Endodermal cell (in vitro differentiated cells): ENCODE results near the gene COL4A2. TPM values are rescaled to one million over a fixed set of nuclear protein-coding genes. Genes with fewer than 3 reads are reported as not detected.
A peak's percentile ranks its signal among the peaks of the same experiment; 100 is the strongest.

Experiments used
- DNase-seq: peaks from one replicate; pipeline ENCODE4 v3.0.0-alpha.2; 2017
- H3K27ac ChIP-seq: 2 replicates; pipeline ENCODE4 v1.5.1; 2013; ENCODE audit warnings: mild to moderate bottlenecking, low read depth, low read length, moderate library complexity
- H3K27me3 ChIP-seq: 2 replicates; pipeline ENCODE4 v1.6.1; 2013; ENCODE audit warnings: mild to moderate bottlenecking, low read length, moderate library complexity; ENCODE audit not compliant: insufficient read depth, control insufficient read depth, poor library complexity, severe bottlenecking
- H3K36me3 ChIP-seq: 2 replicates; pipeline ENCODE4 v1.7.0; 2013; ENCODE audit warnings: mild to moderate bottlenecking, low read length, moderate library complexity; ENCODE audit not compliant: control insufficient read depth, insufficient read depth
- H3K4me1 ChIP-seq: one replicate; pipeline ENCODE4 v1.7.0; 2013; ENCODE audit warnings: low read length; ENCODE audit not compliant: control insufficient read depth, insufficient read depth
- H3K4me3 ChIP-seq: 2 replicates; pipeline ENCODE4 v1.5.1; 2013; ENCODE audit warnings: mild to moderate bottlenecking, low read length, moderate library complexity
- H3K9ac ChIP-seq: 2 replicates; pipeline ENCODE4 v1.6.1; 2013; ENCODE audit warnings: mild to moderate bottlenecking, low read length, moderate library complexity; ENCODE audit not compliant: poor library complexity, severe bottlenecking; ENCODE audit errors: extremely low read depth
- H3K9me3 ChIP-seq: 2 replicates; pipeline ENCODE4 v1.6.1; 2013; ENCODE audit warnings: mild to moderate bottlenecking, low read length, moderate library complexity; ENCODE audit not compliant: control insufficient read depth
- H3K27ac Mint-ChIP-seq: 2 replicates; pipeline ENCODE4 v1.8.0; 2020; ENCODE audit warnings: mixed read lengths
- H3K27me3 Mint-ChIP-seq: 2 replicates; pipeline ENCODE4 v1.8.0; 2021; ENCODE audit warnings: mild to moderate bottlenecking, mixed read lengths; ENCODE audit not compliant: insufficient read depth
- H3K36me3 Mint-ChIP-seq: 2 replicates; pipeline ENCODE4 v1.8.0; 2020; ENCODE audit warnings: low read depth, mixed read lengths
- H3K4me1 Mint-ChIP-seq: 2 replicates; pipeline ENCODE4 v1.8.0; 2020; ENCODE audit warnings: mixed read lengths
- H3K4me3 Mint-ChIP-seq: 2 replicates; pipeline ENCODE4 v1.8.0; 2020; ENCODE audit warnings: mild to moderate bottlenecking, moderate library complexity, mixed read lengths
- H3K9me3 Mint-ChIP-seq: 2 replicates; pipeline ENCODE4 v1.8.0; 2020; ENCODE audit warnings: mild to moderate bottlenecking, mixed read lengths
- CTCF ChIP-seq: fragments of 200-600 bp; sonication (generic); conservative IDR thresholded peaks from 2 replicates; pipeline ENCODE4 v1.5.0; 2021; ENCODE audit warnings: antibody characterized with exemption, mild to moderate bottlenecking
- WGBS, 2 experiments: methylation state at CpG; one replicate each; pipeline versions ENCODE4 v1.1.5 to v1.1.7; 2013; ENCODE audit warnings: missing lambda C conversion rate in 2 of 2, mixed read lengths in 1 of 2; ENCODE audit not compliant: insufficient coverage in 1 of 2, insufficient read length in 1 of 2; 5-methylcytosine and 5-hydroxymethylcytosine counted together
- total RNA-seq, 2 donors: library from RNA; stranded (reverse); fragmentation: NEBNext Ultra II Directional in 1 of 2; extraction: Animal tissue kit (Norgen Biotek cat#: 25700) in 1 of 2; gene quantifications; 2 replicates in 1 of 2; 3 replicates in 1 of 2; pipeline ENCODE4 v1.2.1, GENCODE V29; 2021

The COL4A2 gene
- total RNA-seq, 2 donors from 2014 or later, result 388 to 398 TPM

GRCh38 chr13:110369400-110369799 is 62.3 kb downstream of the COL4A2 start:
- H3K9ac ChIP-seq, result no peak overlapping the region
- H3K27ac Mint-ChIP-seq, result no peak overlapping the region
- no peak overlapping the region for H3K4me3 ChIP-seq
- no peak for TF ChIP-seq CTCF
- peaks cover 40% of the 10 kb centered on the region for H3K36me3 Mint-ChIP-seq
- peaks cover 63% of the 10 kb centered on the region for H3K36me3 ChIP-seq
- H3K4me3 Mint-ChIP-seq, result no peak overlapping the region
- 92 to 97% methylated on average over 5 of the region's 5 CpGs for WGBS, 2 experiments
- no peaks in the 10 kb centered on the region for H3K27me3 Mint-ChIP-seq
- H3K27me3 ChIP-seq, result no peaks in the 10 kb centered on the region
- peaks cover 9% of the 10 kb centered on the region for H3K4me1 Mint-ChIP-seq
- no peak for DNase-seq
- no peak overlapping the region for H3K27ac ChIP-seq
- H3K9me3 Mint-ChIP-seq, result no peaks in the 10 kb centered on the region
- H3K9me3 ChIP-seq, result no peaks in the 10 kb centered on the region
- H3K4me1 ChIP-seq, result no peaks in the 10 kb centered on the region

GRCh38 chr13:110371550-110372465 is 64.7 kb downstream of the COL4A2 start:
- no peaks in the 10 kb centered on the region for H3K9me3 Mint-ChIP-seq
- peaks cover 4% of the 10 kb centered on the region for H3K27me3 Mint-ChIP-seq
- H3K4me1 Mint-ChIP-seq, result peaks cover 6% of the 10 kb centered on the region
- no peak for TF ChIP-seq CTCF
- Histone ChIP-seq H3K27me3 (no peaks in the 10 kb centered on the region), H3K9ac (no peak overlapping the region), H3K4me3 (no peak overlapping the region), H3K27ac (peak overlapping the region; percentile 61), H3K36me3 (peaks cover 60% of the 10 kb centered on the region), H3K4me1 (no peaks in the 10 kb centered on the region), H3K9me3 (no peaks in the 10 kb centered on the region)
- no peak overlapping the region for H3K27ac Mint-ChIP-seq
- H3K4me3 Mint-ChIP-seq, result no peak overlapping the region
- H3K36me3 Mint-ChIP-seq, result peaks cover 35% of the 10 kb centered on the region
- DNase-seq, result no peak
- 73 to 89% methylated on average over 7 to 19 of the region's 20 CpGs for WGBS, 2 experiments

GRCh38 chr13:110372676-110373075 is 65.6 kb downstream of the COL4A2 start:
- peaks cover 6% of the 10 kb centered on the region for H3K4me1 Mint-ChIP-seq
- H3K4me3 Mint-ChIP-seq, result no peak overlapping the region
- TF ChIP-seq CTCF, result no peak
- no peaks in the 10 kb centered on the region for H3K27me3 ChIP-seq
- H3K36me3 Mint-ChIP-seq, result peaks cover 29% of the 10 kb centered on the region
- H3K27me3 Mint-ChIP-seq, result peaks cover 8% of the 10 kb centered on the region
- no peak overlapping the region for H3K4me3 ChIP-seq
- peaks cover 59% of the 10 kb centered on the region for H3K36me3 ChIP-seq
- H3K9me3 ChIP-seq, result no peaks in the 10 kb centered on the region
- no peak overlapping the region for H3K27ac Mint-ChIP-seq
- DNase-seq, result no peak
- no peaks in the 10 kb centered on the region for H3K9me3 Mint-ChIP-seq
- no peaks in the 10 kb centered on the region for H3K4me1 ChIP-seq
- no peak overlapping the region for H3K9ac ChIP-seq
- H3K27ac ChIP-seq, result no peak overlapping the region
